Esophagus squamous epithelium (tissue), 5 donors: ENCODE data around the gene MTRFR. TPM values are rescaled to one million over a fixed set of nuclear protein-coding genes. Genes with fewer than 3 reads are reported as not detected.

ENCODE experiments used
- DNase-seq: peaks from one replicate; lab custom pipeline; 2025; lab: John Stamatoyannopoulos, UW
- H3K27ac ChIP-seq, 4 donors: fragments of 200-600 bp; sonication (generic); one replicate each; pipeline ENCODE4 v1.5.1; 2016 to 2019; ENCODE audit warnings: mild to moderate bottlenecking in 1 of 4
- H3K27me3 ChIP-seq, 4 donors: fragments of 200-600 bp; sonication (generic); 1 replicate in 3 of 4; 2 replicates in 1 of 4; pipeline versions ENCODE4 v1.5.1 to v1.6.0; 2017 to 2021; ENCODE audit warnings: antibody characterized with exemption in 1 of 4
- H3K36me3 ChIP-seq, 3 donors: fragments of 200-600 bp; sonication (generic); one replicate each; pipeline ENCODE4 v1.5.1; 2016 to 2019
- H3K4me1 ChIP-seq, 3 donors: fragments of 200-600 bp; sonication (generic); one replicate each; pipeline ENCODE4 v1.5.1; 2017 to 2019
- H3K4me3 ChIP-seq, 4 donors: fragments of 200-600 bp; sonication (generic); 1 replicate in 3 of 4; 2 replicates in 1 of 4; pipeline ENCODE4 v1.5.1; 2016 to 2019; ENCODE audit warnings: mild to moderate bottlenecking in 2 of 4, moderate library complexity in 1 of 4
- H3K9me3 ChIP-seq, 3 donors: fragments of 200-600 bp; sonication (generic); one replicate each; pipeline ENCODE4 v1.5.1; 2016 to 2019
- CTCF ChIP-seq, 6 experiments: fragments of 450-650 bp in 4 of 6; fragments of 200-600 bp in 2 of 6; sonication (generic) in 2 of 6; IDR thresholded peaks; one replicate each; pipeline ENCODE4 v1.5.1; 2016 to 2019; ENCODE audit warnings: antibody characterized with exemption in 6 of 6, mild to moderate bottlenecking in 4 of 6, moderate library complexity in 4 of 6
- POLR2A ChIP-seq, 4 donors: fragments of 450-650 bp; IDR thresholded peaks; one replicate each; pipeline ENCODE4 v1.6.1; 2017; ENCODE audit warnings: antibody characterized with exemption in 4 of 4, mild to moderate bottlenecking in 4 of 4, moderate library complexity in 3 of 4
- WGBS, 2 donors: methylation state at CpG; one replicate each; pipeline ENCODE4 v1.1.5; 2018; 5-methylcytosine and 5-hydroxymethylcytosine counted together
- intact Hi-C: fragments of 100-400 bp; cut with DNase I; formaldehyde crosslinking; loops from one replicate; pipeline ENCODE4 v1.15.0; 2022
- total RNA-seq, 4 donors: library from RNA; depleted of rRNA; stranded (reverse); fragments of >200 nt; gene quantifications; one replicate each; pipeline ENCODE4 v1.1.0, GENCODE V29; 2016
- donor health status: DM: yes; HTN: yes; CAD: no.

The MTRFR gene
- total RNA-seq, 4 donors from 2014 or later, result 5.3 to 11.4 (median 7.2) TPM

- intact Hi-C loops, result no loop called here
- TF ChIP-seq POLR2A (IDR thresholded peaks at IDR 0.05), result no peak
- TF ChIP-seq CTCF (IDR thresholded peaks at IDR 0.05), result no peak
- no peak overlapping the region for H3K27ac ChIP-seq
- H3K4me1 ChIP-seq, result no peaks in the 10 kb centered on the region
- WGBS, 2 donors, result 82 to 93% methylated on average over 7 of the region's 8 CpGs
- no peaks in the 10 kb centered on the region for H3K9me3 ChIP-seq
- peaks cover 0 to 7% (median 0%) of the 10 kb centered on the region in 3 donors for H3K36me3 ChIP-seq
- no peak overlapping the region for H3K4me3 ChIP-seq
- DNase-seq, result no peak
- no peaks in the 10 kb centered on the region for H3K27me3 ChIP-seq
Observed at GRCh38 chr12:123283461-123283860, 50.2 kb downstream of the MTRFR start.

- intact Hi-C loops, result no loop called here
- peaks cover 0 to 19% (median 0%) of the 10 kb centered on the region in 3 donors for H3K36me3 ChIP-seq
- DNase-seq, result no peak
- no peak overlapping the region for H3K27ac ChIP-seq
- H3K27me3 ChIP-seq, result no peaks in the 10 kb centered on the region
- H3K4me1 ChIP-seq, result no peaks in the 10 kb centered on the region
- no peaks in the 10 kb centered on the region for H3K9me3 ChIP-seq
- no peak for TF ChIP-seq POLR2A (IDR thresholded peaks at IDR 0.05)
- WGBS, 2 donors, result 88% methylated on average over 4 of the region's 4 CpGs
- H3K4me3 ChIP-seq, result no peak overlapping the region
Observed at GRCh38 chr12:123284669-123285068, 51.4 kb downstream of the MTRFR start.

- no peaks in the 10 kb centered on the region for H3K9me3 ChIP-seq
- H3K27me3 ChIP-seq, result no peaks in the 10 kb centered on the region
- no peak overlapping the region for H3K27ac ChIP-seq
- TF ChIP-seq CTCF (IDR thresholded peaks at IDR 0.05) (no peak), POLR2A (IDR thresholded peaks at IDR 0.05) (no peak)
- no peaks in the 10 kb centered on the region for H3K4me1 ChIP-seq
- DNase-seq, result no peak
- peaks cover 0 to 34% (median 0%) of the 10 kb centered on the region in 3 donors for H3K36me3 ChIP-seq
- intact Hi-C loops, result no loop called here
- 67 to 70% methylated on average over 9 of the region's 9 CpGs for WGBS, 2 donors
- no peak overlapping the region for H3K4me3 ChIP-seq
Observed at GRCh38 chr12:123286652-123287373, 53.6 kb downstream of the MTRFR start.

- intact Hi-C loops, result no loop called here
- H3K4me3 ChIP-seq, result no peak overlapping the region
- H3K4me1 ChIP-seq, result no peaks in the 10 kb centered on the region
- 89 to 90% methylated on average over 20 of the region's 20 CpGs for WGBS, 2 donors
- H3K36me3 ChIP-seq, result peaks cover 0 to 55% (median 12%) of the 10 kb centered on the region in 3 donors
- H3K9me3 ChIP-seq, result no peaks in the 10 kb centered on the region
- no peak for TF ChIP-seq POLR2A (IDR thresholded peaks at IDR 0.05)
- no peak for TF ChIP-seq CTCF (IDR thresholded peaks at IDR 0.05)
- H3K27ac ChIP-seq, result no peak overlapping the region
- no peaks in the 10 kb centered on the region for H3K27me3 ChIP-seq
- DNase-seq, result no peak
Observed at GRCh38 chr12:123288751-123289346, 55.6 kb downstream of the MTRFR start.

- Histone ChIP-seq H3K36me3 (peaks cover 0 to 65% (median 16%) of the 10 kb centered on the region in 3 donors), H3K4me1 (no peaks in the 10 kb centered on the region), H3K9me3 (no peaks in the 10 kb centered on the region), H3K4me3 (no peak overlapping the region), H3K27ac (no peak overlapping the region), H3K27me3 (no peaks in the 10 kb centered on the region)
- intact Hi-C loops, result no loop called here
- 88 to 91% methylated on average over 4 to 9 of the region's 11 CpGs for WGBS, 2 donors
- TF ChIP-seq POLR2A (IDR thresholded peaks at IDR 0.05) (no peak), CTCF (IDR thresholded peaks at IDR 0.05) (no peak)
- no peak for DNase-seq
Observed at GRCh38 chr12:123289911-123290310, 56.7 kb downstream of the MTRFR start.
